PC-3 (cell line): Measurements from ENCODE around the gene ELANE.

Experiments
- EZH2phosphoT487 ChIP-seq: fragments of 300-600 bp; sonication (generic); IDR thresholded peaks from 2 replicates; pipeline ENCODE4 v1.6.1; 2018; ENCODE audit warnings: mild to moderate bottlenecking, antibody characterized with exemption, low read length, borderline replicate concordance
- TF ChIP-seq, protein P1 (sequence below): fragments of 300-600 bp; sonication (generic); conservative IDR thresholded peaks from 2 replicates; pipeline ENCODE4 v1.5.1; 2017; ENCODE audit warnings: antibody characterized with exemption, low read depth, mild to moderate bottlenecking, low read length

- TF ChIP-seq EZH2phosphoT487 = no peak
- TF ChIP-seq, protein P1, sequence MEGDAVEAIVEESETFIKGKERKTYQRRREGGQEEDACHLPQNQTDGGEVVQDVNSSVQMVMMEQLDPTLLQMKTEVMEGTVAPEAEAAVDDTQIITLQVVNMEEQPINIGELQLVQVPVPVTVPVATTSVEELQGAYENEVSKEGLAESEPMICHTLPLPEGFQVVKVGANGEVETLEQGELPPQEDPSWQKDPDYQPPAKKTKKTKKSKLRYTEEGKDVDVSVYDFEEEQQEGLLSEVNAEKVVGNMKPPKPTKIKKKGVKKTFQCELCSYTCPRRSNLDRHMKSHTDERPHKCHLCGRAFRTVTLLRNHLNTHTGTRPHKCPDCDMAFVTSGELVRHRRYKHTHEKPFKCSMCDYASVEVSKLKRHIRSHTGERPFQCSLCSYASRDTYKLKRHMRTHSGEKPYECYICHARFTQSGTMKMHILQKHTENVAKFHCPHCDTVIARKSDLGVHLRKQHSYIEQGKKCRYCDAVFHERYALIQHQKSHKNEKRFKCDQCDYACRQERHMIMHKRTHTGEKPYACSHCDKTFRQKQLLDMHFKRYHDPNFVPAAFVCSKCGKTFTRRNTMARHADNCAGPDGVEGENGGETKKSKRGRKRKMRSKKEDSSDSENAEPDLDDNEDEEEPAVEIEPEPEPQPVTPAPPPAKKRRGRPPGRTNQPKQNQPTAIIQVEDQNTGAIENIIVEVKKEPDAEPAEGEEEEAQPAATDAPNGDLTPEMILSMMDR = no peak
Measured at GRCh38 chr19:840519-841206, 11.4 kb upstream of the ELANE start, which contains the start of gene PRTN3.
